HCT116 (cell line): ENCODE results near the gene UBE2E1. TPM values are rescaled to one million over a fixed set of nuclear protein-coding genes. Genes with fewer than 3 reads are reported as not detected.

Experiments used
- ATAC-seq: fragments of 200-7000 bp; cut with Tn5 transposase; 2 replicates; pipeline ENCODE4 v1.9.1; 2020; ENCODE audit warnings: mild to moderate bottlenecking, moderate library complexity
- BruUV-seq: library from RNA; stranded (reverse); fragments of 400-500 nt; replicated peaks from 2 replicates; lab custom pipeline; 2021; lab: Mats Ljungman, UMichigan
- CTCF ChIA-PET: fragments of 300-600 bp; sonication (Branson Sonifier 250); formaldehyde crosslinking; loops from one replicate; lab custom pipeline; 2021; ENCODE audit warnings: antibody characterized with exemption; lab: Charles Lee
- POLR2A ChIA-PET: fragments of 300-600, 350-600 bp; sonication (Branson Sonifier 250); formaldehyde crosslinking; loops from one replicate; lab custom pipeline; 2021; ENCODE audit warnings: antibody characterized with exemption; lab: Charles Lee
- RAD21 ChIA-PET, 2 experiments: fragments of 300-600 bp; sonication (Branson Sonifier 250); formaldehyde crosslinking; loops; one replicate each; lab custom pipeline; 2023; ENCODE audit warnings: low total read pairs in 2 of 2; ENCODE audit not compliant: uncharacterized antibody in 2 of 2, unreplicated experiment in 2 of 2, low non-redundant PET in 1 of 2; lab: Charles Lee
- DNase-seq: peaks from one replicate; pipeline ENCODE4 v3.0.0-alpha.2; 2010; ENCODE audit warnings: low read depth, low spot score
- H2AFZ ChIP-seq: fragments of 200-600 bp; shearing (Covaris generic), sonication (generic); 2 replicates; pipeline ENCODE4 v1.6.1; 2017; ENCODE audit warnings: low read depth, mixed run types, mixed read lengths, antibody characterized with exemption, low read length; ENCODE audit not compliant: poor library complexity, severe bottlenecking
- H3K27ac ChIP-seq: 2 replicates; pipeline ENCODE4 v1.5.1; 2012; ENCODE audit warnings: low read depth, low read length
- H3K27me3 ChIP-seq: fragments of 200-600 bp; sonication (generic); 2 replicates; pipeline ENCODE4 v1.6.1; 2016; ENCODE audit warnings: mixed run types, low read length, mixed read lengths; ENCODE audit not compliant: insufficient read depth
- H3K36me3 ChIP-seq, 2 experiments: fragments of 200-500 bp in 1 of 2; fragments of 200-600 bp in 1 of 2; sonication (Bioruptor generic) in 1 of 2; sonication (generic) in 1 of 2; 2 replicates each; pipeline versions ENCODE4 v1.5.1 to v1.6.1; 2014 to 2016; ENCODE audit warnings: low read length in 2 of 2, inconsistent platforms in 1 of 2, mixed read lengths in 1 of 2, mixed run types in 1 of 2; ENCODE audit not compliant: insufficient read depth in 2 of 2, control insufficient read depth in 1 of 2
- H3K4me1 ChIP-seq, 2 experiments: fragments of 200-600 bp in 1 of 2; sonication (generic) in 1 of 2; 2 replicates each; pipeline versions ENCODE4 v1.5.1 to v1.6.1; 2012 to 2017; ENCODE audit warnings: low read length in 2 of 2, inconsistent platforms in 1 of 2, mild to moderate bottlenecking in 1 of 2, mixed read lengths in 1 of 2, mixed run types in 1 of 2, moderate library complexity in 1 of 2; ENCODE audit not compliant: insufficient read depth in 2 of 2, control insufficient read depth in 1 of 2
- H3K4me2 ChIP-seq: fragments of 200-600 bp; sonication (generic); 2 replicates; pipeline ENCODE4 v1.6.1; 2017; ENCODE audit warnings: mixed run types, low read length, mixed read lengths
- H3K4me3 ChIP-seq, 2 experiments: fragments of 200-600 bp in 1 of 2; sonication (generic) in 1 of 2; replicated peaks in 1 of 2; 2 replicates each; pipeline ENCODE4 v1.5.1; 2011 to 2016; ENCODE audit warnings: low read length in 2 of 2, control low read depth in 1 of 2, low read depth in 1 of 2, mild to moderate bottlenecking in 1 of 2, mixed read lengths in 1 of 2, mixed run types in 1 of 2
- H3K79me2 ChIP-seq: fragments of 200-600 bp; sonication (generic); 2 replicates; pipeline ENCODE4 v1.6.1; 2017; ENCODE audit warnings: mild to moderate bottlenecking, mixed run types, low read length, moderate library complexity, mixed read lengths; ENCODE audit not compliant: insufficient read depth
- H3K9ac ChIP-seq: fragments of 200-600 bp; sonication (generic); 2 replicates; pipeline ENCODE4 v1.6.1; 2016; ENCODE audit warnings: low read length, mixed read lengths
- H3K9me2 ChIP-seq: fragments of 200-600 bp; sonication (generic), shearing (Covaris generic); 2 replicates; pipeline ENCODE4 v1.6.1; 2017; ENCODE audit warnings: mixed run types, mild to moderate bottlenecking, moderate library complexity; ENCODE audit not compliant: insufficient read depth
- H3K9me3 ChIP-seq, 2 experiments: fragments of 200-500 bp in 1 of 2; fragments of 200-600 bp in 1 of 2; sonication (Bioruptor generic) in 1 of 2; sonication (generic) in 1 of 2; 2 replicates each; pipeline ENCODE4 v1.6.1; 2014 to 2017; ENCODE audit warnings: low read length in 2 of 2, mixed read lengths in 2 of 2, inconsistent platforms in 1 of 2, low read depth in 1 of 2, mild to moderate bottlenecking in 1 of 2, mixed run types in 1 of 2, moderate library complexity in 1 of 2; ENCODE audit not compliant: control insufficient read depth in 1 of 2, insufficient read depth in 1 of 2
- H4K20me1 ChIP-seq: fragments of 200-600 bp; sonication (generic), shearing (Covaris generic); 2 replicates; pipeline ENCODE4 v1.6.1; 2017; ENCODE audit warnings: mixed run types, mild to moderate bottlenecking, moderate library complexity; ENCODE audit not compliant: insufficient read depth
- CEBPB ChIP-seq: IDR thresholded peaks from 2 replicates; pipeline ENCODE4 v1.6.1; 2012; ENCODE audit warnings: low read depth
- ELF1 ChIP-seq: IDR thresholded peaks from 2 replicates; pipeline ENCODE4 v1.6.1; 2012; ENCODE audit warnings: low read depth, borderline replicate concordance
- EZH2 ChIP-seq: fragments of 200-600 bp; sonication (generic); IDR thresholded peaks from 2 replicates; pipeline ENCODE4 v1.6.1; 2017; ENCODE audit warnings: antibody characterized with exemption, mixed run types
- intact Hi-C: fragments of 100-400 bp; cut with micrococcal nuclease; formaldehyde crosslinking; loops from 2 replicates; pipeline ENCODE4 v1.10.0; 2022
- total RNA-seq: library from RNA; stranded (reverse); gene quantifications from one replicate; pipeline ENCODE4 v1.2.1, GENCODE V29; 2021; ENCODE audit not compliant: unreplicated experiment

The UBE2E1 gene
- total RNA-seq, 1 experiment from 2014 or later: 75.1 TPM

- ChIA-PET POLR2A (no interaction called here), RAD21 (no interaction called here), CTCF (no interaction called here)
- H3K9me3 ChIP-seq: no peaks in the 10 kb centered on the region
- no peak for TF ChIP-seq EZH2
- TF ChIP-seq ELF1: no peak
- no peak for TF ChIP-seq CEBPB
- H3K27me3 ChIP-seq: no peaks in the 10 kb centered on the region
- H3K9ac ChIP-seq: no peak overlapping the region
- no peaks in the 10 kb centered on the region for H4K20me1 ChIP-seq
- H3K4me1 ChIP-seq: peaks cover 8 to 9% of the 10 kb centered on the region in 2 experiments; a peak in 3 of 4 replicates
- H3K9me2 ChIP-seq: no peaks in the 10 kb centered on the region
- ATAC-seq (no peak), DNase-seq (no peak)
- H3K36me3 ChIP-seq: no peaks in the 10 kb centered on the region
- H3K27ac ChIP-seq: no peak overlapping the region
- H3K4me2 ChIP-seq: no peak overlapping the region
- no peak overlapping the region for H3K4me3 ChIP-seq
- intact Hi-C loops: no loop called here
- no peak overlapping the region for H2AFZ ChIP-seq
- BruUV-seq: no TSS peak
- H3K79me2 ChIP-seq: no peaks in the 10 kb centered on the region
Measured at GRCh38 chr3:23940775-23941174, 135.0 kb downstream of the UBE2E1 start.

Other genes with a start within 250 kb of the UBE2E1 start
- 12.0 TPM for gene NKIRAS1, start 111.0 kb downstream of the UBE2E1 start, total RNA-seq
- gene RPL15, start 111.2 kb downstream of the UBE2E1 start, total RNA-seq: 2,177 TPM
- 60.9 TPM for gene NR1D2, start 139.3 kb downstream of the UBE2E1 start, total RNA-seq